Liver (tissue), 9 donors: ENCODE data around the gene GBA3. TPM values are rescaled to one million over a fixed set of nuclear protein-coding genes. Genes with fewer than 3 reads are reported as not detected.

ENCODE experiments used
- DNase-seq: peaks from one replicate; pipeline ENCODE4 v3.0.0-alpha.2; 2017; ENCODE audit warnings: low spot score
- H3K27ac ChIP-seq, 2 donors: one replicate each; pipeline ENCODE4 v1.7.0; 2013; ENCODE audit warnings: inconsistent platforms in 2 of 2, low read length in 2 of 2, control low read depth in 1 of 2, low read depth in 1 of 2, mild to moderate bottlenecking in 1 of 2
- H3K27me3 ChIP-seq, 4 donors: one replicate each; pipeline versions ENCODE4 v1.6.1 to v1.7.0; 2013; ENCODE audit warnings: low read length in 3 of 4, inconsistent platforms in 1 of 4, mild to moderate bottlenecking in 1 of 4, moderate library complexity in 1 of 4; ENCODE audit not compliant: control insufficient read depth in 4 of 4, insufficient read depth in 4 of 4
- H3K36me3 ChIP-seq, 4 donors: one replicate each; pipeline versions ENCODE4 v1.6.1 to v1.7.0; 2013; ENCODE audit warnings: low read length in 3 of 4, mild to moderate bottlenecking in 3 of 4, low read depth in 1 of 4, moderate library complexity in 1 of 4; ENCODE audit not compliant: control insufficient read depth in 4 of 4, insufficient read depth in 3 of 4
- H3K4me1 ChIP-seq, 4 donors: one replicate each; pipeline versions ENCODE4 v1.6.1 to v1.7.0; 2013; ENCODE audit warnings: low read length in 3 of 4, mild to moderate bottlenecking in 3 of 4, moderate library complexity in 1 of 4; ENCODE audit not compliant: control insufficient read depth in 4 of 4, insufficient read depth in 4 of 4
- H3K4me3 ChIP-seq, 3 donors: one replicate each; pipeline versions ENCODE4 v1.6.1 to v1.7.0; 2013; ENCODE audit warnings: low read length in 3 of 3, control low read depth in 1 of 3, low read depth in 1 of 3, mild to moderate bottlenecking in 1 of 3
- H3K9ac ChIP-seq, 2 donors: one replicate each; pipeline ENCODE4 v1.7.0; 2013; ENCODE audit warnings: low read length in 2 of 2, mild to moderate bottlenecking in 2 of 2, moderate library complexity in 2 of 2, control low read depth in 1 of 2, low read depth in 1 of 2
- H3K9me3 ChIP-seq, 4 donors: one replicate each; pipeline versions ENCODE4 v1.6.1 to v1.7.0; 2013; ENCODE audit warnings: low read length in 3 of 4; ENCODE audit not compliant: control insufficient read depth in 4 of 4
- ATF3 ChIP-seq: IDR thresholded peaks from 2 replicates; pipeline ENCODE4 v1.6.1; 2016; ENCODE audit warnings: antibody characterized with exemption
- CTCF ChIP-seq: fragments of 150-350 bp; IDR thresholded peaks from 2 replicates; pipeline ENCODE4 v1.5.1; 2017; ENCODE audit warnings: improper control_type of control experiment, low read depth, low read length; ENCODE audit not compliant: missing input control
- EGR1 ChIP-seq, 2 donors: IDR thresholded peaks; 2 replicates each; pipeline ENCODE4 v1.6.1; 2016 to 2018; ENCODE audit warnings: antibody characterized with exemption in 2 of 2, low read depth in 2 of 2
- FOXA1 ChIP-seq: IDR thresholded peaks from 2 replicates; pipeline ENCODE4 v1.6.1; 2016; ENCODE audit warnings: antibody characterized with exemption
- GABPA ChIP-seq, 2 donors: IDR thresholded peaks in 1 of 2; conservative IDR thresholded peaks in 1 of 2; 2 replicates each; pipeline ENCODE4 v1.6.1; 2016; ENCODE audit warnings: antibody characterized with exemption in 2 of 2, mild to moderate bottlenecking in 1 of 2, moderate library complexity in 1 of 2
- HNF4A ChIP-seq, 2 donors: conservative IDR thresholded peaks; 2 replicates each; pipeline ENCODE4 v1.6.1; 2016; ENCODE audit warnings: antibody characterized with exemption in 2 of 2, mild to moderate bottlenecking in 2 of 2
- HNF4G ChIP-seq: IDR thresholded peaks from 2 replicates; pipeline ENCODE4 v1.6.1; 2016; ENCODE audit warnings: antibody characterized with exemption
- JUND ChIP-seq, 2 donors: IDR thresholded peaks; 2 replicates each; pipeline ENCODE4 v1.6.1; 2016; ENCODE audit warnings: antibody characterized with exemption in 2 of 2
- MAX ChIP-seq: IDR thresholded peaks from 2 replicates; pipeline ENCODE4 v1.6.1; 2016; ENCODE audit warnings: antibody characterized with exemption
- NR2F2 ChIP-seq: IDR thresholded peaks from 2 replicates; pipeline ENCODE4 v1.6.1; 2016; ENCODE audit warnings: antibody characterized with exemption
- RAD21 ChIP-seq, 2 donors: IDR thresholded peaks; 2 replicates each; pipeline ENCODE4 v1.6.1; 2016; ENCODE audit warnings: antibody characterized with exemption in 2 of 2, mild to moderate bottlenecking in 2 of 2
- RXRA ChIP-seq, 2 donors: IDR thresholded peaks; 2 replicates each; pipeline ENCODE4 v1.6.1; 2017 to 2018; ENCODE audit warnings: antibody characterized with exemption in 2 of 2, mild to moderate bottlenecking in 1 of 2
- SP1 ChIP-seq: IDR thresholded peaks from 2 replicates; pipeline ENCODE4 v1.6.1; 2018; ENCODE audit warnings: antibody characterized with exemption, mild to moderate bottlenecking
- TAF1 ChIP-seq: conservative IDR thresholded peaks from 2 replicates; pipeline ENCODE4 v1.6.1; 2016; ENCODE audit warnings: antibody characterized with exemption, mild to moderate bottlenecking
- YY1 ChIP-seq: IDR thresholded peaks from 2 replicates; pipeline ENCODE4 v1.6.1; 2016; ENCODE audit warnings: antibody characterized with exemption, mild to moderate bottlenecking
- ZBTB33 ChIP-seq: IDR thresholded peaks from 2 replicates; pipeline ENCODE4 v1.6.1; 2016; ENCODE audit warnings: antibody characterized with exemption
- WGBS: extraction: QIAGEN DNeasy Blood & Tissue Kit; methylation state at CpG from one replicate; pipeline ENCODE4 v1.1.7; 2013; 5-methylcytosine and 5-hydroxymethylcytosine counted together
- polyA plus RNA-seq, 2 donors: library from polyadenylated mRNA; stranded (reverse) in 1 of 2; unstranded in 1 of 2; fragments of 200-250 nt in 1 of 2; fragments of >200 nt in 1 of 2; fragmentation: Nextera tagmentation in 1 of 2; extraction: Ambion mirVana in 1 of 2; gene quantifications; one replicate each; pipeline versions ENCODE4 v1.2.1 to v1.2.3, GENCODE V29; 2013 to 2015
- total RNA-seq, 2 donors: library from RNA; depleted of rRNA; stranded (reverse); fragments of >200 nt; gene quantifications; one replicate each; pipeline ENCODE4 v1.2.3, GENCODE V29; 2014
- TF ChIP-seq, protein P1 (sequence below): IDR thresholded peaks from 2 replicates; pipeline ENCODE4 v1.6.1; 2016; ENCODE audit warnings: antibody characterized with exemption, mild to moderate bottlenecking
- donor health status: healthy.
- donor health status: healthy.
- donor health status: healthy.
- donor health status: healthy.
- donor health status: healthy.

Gene GBA3
- total and polyA plus RNA-seq, 4 donors = 10.6 to 36.7 (median 18.9) TPM

GRCh38 chr4:22683726-22684125, 9.0 kb upstream of the GBA3 start (continued):
- TF ChIP-seq ZBTB33 (no peak), CTCF (no peak), MAX (no peak)

GRCh38 chr4:22686141-22686540, 6.6 kb upstream of the GBA3 start:
- 73% methylated on average over 5 of the region's 5 CpGs for WGBS
- H3K9me3 ChIP-seq = no peaks in the 10 kb centered on the region
- TF ChIP-seq RAD21 (IDR thresholded peaks at IDR 0.05) (no peak), TAF1 (no peak), HNF4G (no peak), MAX (no peak), NR2F2 (no peak), CTCF (no peak), HNF4A (conservative IDR thresholded peaks at IDR 0.05) (no peak), RXRA (IDR thresholded peaks at IDR 0.05) (no peak), FOXA1 (no peak), JUND (IDR thresholded peaks at IDR 0.05) (no peak), YY1 (no peak), EGR1 (IDR thresholded peaks at IDR 0.05; ENCODE audit: low read depth in 2 of 2) (no peak), ATF3 (no peak), ZBTB33 (no peak), GABPA (IDR thresholded peaks at IDR 0.05 in 1 of 2, conservative IDR thresholded peaks at IDR 0.05 in 1 of 2) (no peak), SP1 (no peak)
- TF ChIP-seq, protein P1, sequence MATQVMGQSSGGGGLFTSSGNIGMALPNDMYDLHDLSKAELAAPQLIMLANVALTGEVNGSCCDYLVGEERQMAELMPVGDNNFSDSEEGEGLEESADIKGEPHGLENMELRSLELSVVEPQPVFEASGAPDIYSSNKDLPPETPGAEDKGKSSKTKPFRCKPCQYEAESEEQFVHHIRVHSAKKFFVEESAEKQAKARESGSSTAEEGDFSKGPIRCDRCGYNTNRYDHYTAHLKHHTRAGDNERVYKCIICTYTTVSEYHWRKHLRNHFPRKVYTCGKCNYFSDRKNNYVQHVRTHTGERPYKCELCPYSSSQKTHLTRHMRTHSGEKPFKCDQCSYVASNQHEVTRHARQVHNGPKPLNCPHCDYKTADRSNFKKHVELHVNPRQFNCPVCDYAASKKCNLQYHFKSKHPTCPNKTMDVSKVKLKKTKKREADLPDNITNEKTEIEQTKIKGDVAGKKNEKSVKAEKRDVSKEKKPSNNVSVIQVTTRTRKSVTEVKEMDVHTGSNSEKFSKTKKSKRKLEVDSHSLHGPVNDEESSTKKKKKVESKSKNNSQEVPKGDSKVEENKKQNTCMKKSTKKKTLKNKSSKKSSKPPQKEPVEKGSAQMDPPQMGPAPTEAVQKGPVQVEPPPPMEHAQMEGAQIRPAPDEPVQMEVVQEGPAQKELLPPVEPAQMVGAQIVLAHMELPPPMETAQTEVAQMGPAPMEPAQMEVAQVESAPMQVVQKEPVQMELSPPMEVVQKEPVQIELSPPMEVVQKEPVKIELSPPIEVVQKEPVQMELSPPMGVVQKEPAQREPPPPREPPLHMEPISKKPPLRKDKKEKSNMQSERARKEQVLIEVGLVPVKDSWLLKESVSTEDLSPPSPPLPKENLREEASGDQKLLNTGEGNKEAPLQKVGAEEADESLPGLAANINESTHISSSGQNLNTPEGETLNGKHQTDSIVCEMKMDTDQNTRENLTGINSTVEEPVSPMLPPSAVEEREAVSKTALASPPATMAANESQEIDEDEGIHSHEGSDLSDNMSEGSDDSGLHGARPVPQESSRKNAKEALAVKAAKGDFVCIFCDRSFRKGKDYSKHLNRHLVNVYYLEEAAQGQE = no peak

More at GRCh38 chr4:22686141-22686540, 6.6 kb upstream of the GBA3 start:
- no peaks in the 10 kb centered on the region for H3K27me3 ChIP-seq
- peaks cover 0 to 7% (median 1%) of the 10 kb centered on the region in 4 donors for H3K4me1 ChIP-seq
- no peak overlapping the region for H3K4me3 ChIP-seq
- no peak for DNase-seq
- H3K9ac ChIP-seq = no peak overlapping the region
- no peaks in the 10 kb centered on the region for H3K36me3 ChIP-seq
- no peak overlapping the region for H3K27ac ChIP-seq
